ENCODE data around the gene RALGPS1. TPM values are rescaled to one million over a fixed set of nuclear protein-coding genes. Genes with fewer than 3 reads are reported as not detected.
A peak's percentile ranks its signal among the peaks of the same experiment; 100 is the strongest.

RALGPS1 gene
- total RNA-seq, 1 donor from 2014 or later, result 15.1 TPM

DNA sequence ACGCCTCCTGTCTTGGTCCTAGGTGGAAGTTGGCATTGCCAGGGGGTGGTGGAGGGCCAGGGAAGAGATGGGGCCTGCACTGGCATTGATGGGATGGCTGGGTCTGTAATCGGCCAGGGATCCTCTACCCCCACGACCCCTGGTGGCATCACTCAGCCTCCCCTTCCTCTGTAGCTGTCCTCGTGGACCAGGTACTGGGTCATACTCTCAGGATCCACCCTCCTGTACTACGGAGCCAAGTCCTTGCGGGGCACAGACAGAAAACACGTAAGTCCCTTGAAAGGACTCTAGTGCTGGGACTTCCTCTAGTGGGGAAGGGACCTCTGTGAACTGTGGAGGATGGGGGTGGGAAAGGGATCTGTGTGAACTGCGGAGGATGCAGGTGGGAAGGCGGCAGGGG lies 297.9 kb downstream of the RALGPS1 start:
- intact Hi-C loops (cut with DNase I), result no loop called here
- DNase-seq (ENCODE audit: low spot score), result no peak
- no peak for ATAC-seq

DNA sequence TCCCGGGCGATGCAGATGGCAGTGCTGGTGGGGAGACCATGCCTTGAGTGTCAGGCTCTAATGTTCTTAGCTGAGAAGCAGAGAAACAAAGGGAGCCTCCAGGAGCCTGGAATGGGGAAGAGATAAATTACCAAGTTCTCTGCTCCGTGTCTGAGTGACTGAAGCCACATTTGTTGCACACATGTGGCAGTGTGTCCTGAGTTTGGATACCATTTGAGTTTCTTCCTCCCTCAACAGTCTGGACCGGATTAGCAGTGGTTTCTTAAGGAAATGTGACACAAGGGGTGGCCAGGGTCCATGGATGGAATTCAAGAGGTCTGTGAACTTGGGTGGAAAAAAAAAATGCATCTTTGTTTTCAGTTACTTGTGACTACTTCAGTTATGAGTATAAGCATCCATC lies 299.3 kb downstream of the RALGPS1 start:
- ATAC-seq, result no peak
- intact Hi-C loops (cut with DNase I), result no loop called here

DNA sequence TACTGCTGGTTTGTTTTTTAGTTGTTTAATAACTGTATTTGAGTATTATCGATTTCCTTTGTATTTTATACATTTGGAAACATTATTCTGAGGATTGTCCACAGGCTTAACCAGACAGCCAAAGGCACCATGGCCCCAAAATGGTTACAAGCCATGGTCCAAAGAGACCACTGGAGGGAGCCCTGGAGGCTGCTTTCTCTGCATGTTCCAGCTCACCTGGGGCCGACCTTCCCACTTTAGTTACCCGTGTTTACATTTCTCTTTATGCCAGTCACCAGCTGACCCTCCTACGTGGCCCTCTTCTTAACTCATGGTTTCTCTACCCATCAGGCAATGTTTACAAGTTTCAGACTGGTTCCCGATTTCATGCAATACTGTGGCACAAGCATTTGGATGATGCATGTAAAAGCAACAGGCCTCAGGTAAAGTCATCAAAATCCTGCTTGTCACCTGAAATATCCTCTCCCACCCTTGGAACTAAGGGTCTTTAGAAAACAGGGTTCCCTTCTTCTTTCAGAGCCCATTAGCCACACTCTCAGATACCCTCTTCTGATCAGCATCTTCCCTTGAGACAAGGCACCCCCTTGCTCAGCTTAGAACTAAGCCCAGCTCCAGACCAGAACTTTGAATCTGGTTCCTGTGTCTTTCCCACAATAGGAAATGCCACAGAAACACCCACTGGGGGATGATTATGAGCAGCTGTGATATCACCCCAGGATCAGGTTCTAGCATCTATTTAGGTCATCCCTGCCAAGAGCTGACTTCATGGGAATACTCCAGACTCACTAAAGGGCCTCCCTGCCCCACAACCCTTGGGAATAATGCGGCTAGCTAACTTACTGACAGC lies 300.1 kb downstream of the RALGPS1 start:
- no peak for ATAC-seq

More for the DNA sequence above, 299.3 kb downstream of the RALGPS1 start:
- no peak for DNase-seq (ENCODE audit: low spot score)

GRCh38 chr9:127215268-127216209 lies 301.0 kb downstream of the RALGPS1 start:
- ATAC-seq, result no peak
- no peak for DNase-seq (ENCODE audit: low spot score)
- intact Hi-C loops (cut with DNase I), result no loop called here

More for the DNA sequence above, 300.1 kb downstream of the RALGPS1 start:
- intact Hi-C loops (cut with DNase I), result no loop called here
- no peak for DNase-seq (ENCODE audit: low spot score)

DNA sequence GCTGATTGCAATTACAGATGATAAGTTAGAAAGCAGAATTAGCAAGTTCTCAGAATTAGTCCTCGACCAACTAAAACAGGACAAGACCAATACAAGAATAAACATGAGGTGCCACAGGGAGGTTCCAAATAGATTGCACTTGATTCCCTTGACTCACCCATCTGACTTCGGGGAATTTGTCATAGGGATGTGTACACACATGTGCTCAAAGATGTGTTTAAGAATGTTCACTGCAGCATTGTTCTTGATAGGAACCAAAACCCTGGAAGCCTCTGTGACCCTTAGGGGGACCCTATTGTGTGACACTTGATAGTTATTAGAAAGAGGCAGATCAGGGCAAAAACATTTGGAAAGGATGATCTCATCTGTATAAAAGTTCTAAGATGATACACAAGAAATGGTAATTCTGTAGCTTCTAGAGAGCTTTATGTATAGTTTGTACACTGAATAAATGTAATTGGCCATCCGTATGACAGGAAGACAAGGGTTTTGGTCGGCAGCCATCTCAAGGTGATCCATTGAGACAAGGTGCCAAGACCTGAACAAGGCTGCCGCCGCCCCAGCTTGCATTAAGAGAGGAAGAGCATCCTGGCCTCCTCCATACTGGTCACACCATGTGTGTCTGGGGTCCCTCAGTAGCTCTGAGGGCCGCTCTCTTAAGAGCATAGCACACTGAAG lies 301.8 kb downstream of the RALGPS1 start:
- no peak for ATAC-seq
- no peak for DNase-seq (ENCODE audit: low spot score)
- intact Hi-C loops (cut with DNase I), result no loop called here

- DNase-seq (ENCODE audit: low spot score) (no peak), ATAC-seq (no peak)
- intact Hi-C loops (cut with DNase I), result no loop called here
Measured at GRCh38 chr9:127216888-127217217, 302.3 kb downstream of the RALGPS1 start.

DNA sequence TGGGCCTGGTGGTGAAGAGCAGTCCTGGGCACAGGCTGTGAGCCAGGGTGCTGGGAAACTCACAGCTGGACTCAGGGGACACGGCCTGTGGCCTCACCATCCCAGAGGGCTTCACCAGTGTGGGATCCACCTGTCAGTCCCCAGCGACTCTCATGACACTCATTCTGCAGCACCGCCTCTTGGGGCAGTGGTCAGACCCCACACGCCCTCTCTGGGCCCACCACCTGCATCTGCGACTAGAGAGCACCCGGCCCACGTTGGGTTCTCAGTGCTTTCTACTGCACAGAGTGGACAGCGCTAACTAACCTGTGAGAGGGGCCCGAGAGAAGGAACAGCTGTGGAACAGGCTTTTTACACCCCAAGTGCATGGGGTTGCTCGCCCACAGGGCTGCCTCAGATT lies 304.2 kb downstream of the RALGPS1 start:
- intact Hi-C loops (cut with DNase I), result no loop called here
- DNase-seq (ENCODE audit: low spot score) (no peak), ATAC-seq (no peak)

GRCh38 chr9:127219520-127219919 lies 304.9 kb downstream of the RALGPS1 start:
- ATAC-seq (no peak), DNase-seq (ENCODE audit: low spot score) (no peak)
- intact Hi-C loops (cut with DNase I), result no loop called here

DNA sequence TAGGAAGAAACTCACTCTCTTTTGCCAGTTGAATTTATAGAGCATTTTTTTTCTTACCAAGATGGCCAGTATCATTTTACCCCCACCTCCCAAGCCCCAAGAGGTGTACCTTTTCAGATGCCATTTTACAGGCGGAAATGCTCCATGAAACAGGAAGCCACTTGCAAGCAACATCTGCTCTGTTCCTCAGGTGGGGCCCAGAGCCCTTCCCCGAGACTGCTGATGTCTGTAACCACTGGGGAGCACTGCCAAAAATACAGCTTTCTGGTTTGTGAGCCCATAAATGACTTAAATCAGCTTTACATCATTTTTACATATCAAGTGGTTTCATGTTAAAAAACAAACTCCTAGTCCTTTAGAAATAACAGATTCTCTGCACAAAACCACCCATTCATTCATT lies 307.1 kb downstream of the RALGPS1 start:
- intact Hi-C loops (cut with DNase I), result no loop called here
- ATAC-seq (no peak), DNase-seq (ENCODE audit: low spot score) (no peak)

GRCh38 chr9:127222388-127223095 lies 308.0 kb downstream of the RALGPS1 start:
- no peak for ATAC-seq
- no peak for DNase-seq (ENCODE audit: low spot score)
- intact Hi-C loops (cut with DNase I), result no loop called here

DNA sequence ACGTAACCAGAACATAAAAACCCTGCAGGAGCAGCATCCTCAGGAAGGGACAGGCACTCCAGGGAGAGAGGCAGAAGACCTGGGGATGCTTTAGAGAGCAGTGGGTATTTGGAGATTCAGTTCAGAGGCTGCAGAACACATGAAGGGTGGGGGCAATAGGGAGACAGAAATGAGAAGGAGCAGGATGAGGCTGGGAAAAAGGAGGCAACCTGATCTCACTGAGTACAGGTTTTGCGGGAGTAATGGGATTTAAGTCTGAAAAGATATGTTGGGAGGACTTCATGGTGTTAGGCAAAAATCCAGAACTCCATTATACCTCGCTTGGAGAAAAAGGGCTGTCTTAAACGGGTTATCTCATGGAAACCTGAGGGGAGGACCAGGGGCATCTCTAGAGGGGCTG lies 308.7 kb downstream of the RALGPS1 start:
- no peak for ATAC-seq
- intact Hi-C loops (cut with DNase I), result no loop called here
- DNase-seq (ENCODE audit: low spot score), result no peak

DNA sequence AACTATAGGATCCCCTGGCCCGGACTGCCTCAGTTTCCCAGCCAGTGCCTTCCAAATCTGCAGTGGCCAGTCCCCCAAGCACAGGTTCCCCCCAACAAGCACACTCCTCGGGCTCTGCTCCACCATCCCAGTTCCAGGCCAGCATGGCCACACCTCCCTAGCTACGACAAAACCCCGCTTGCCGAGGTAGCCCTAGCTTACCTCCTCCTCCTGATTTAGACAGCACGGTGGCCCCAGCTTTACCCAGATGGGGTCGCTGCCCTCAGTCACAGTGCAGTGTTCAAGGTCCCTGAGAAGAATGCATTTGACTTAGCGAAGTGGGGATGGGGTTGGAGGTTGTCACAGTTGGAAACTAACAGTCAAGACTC lies 309.2 kb downstream of the RALGPS1 start:
- intact Hi-C loops (cut with DNase I), result no loop called here
- no peak for DNase-seq (ENCODE audit: low spot score)
- ATAC-seq, result no peak

DNA sequence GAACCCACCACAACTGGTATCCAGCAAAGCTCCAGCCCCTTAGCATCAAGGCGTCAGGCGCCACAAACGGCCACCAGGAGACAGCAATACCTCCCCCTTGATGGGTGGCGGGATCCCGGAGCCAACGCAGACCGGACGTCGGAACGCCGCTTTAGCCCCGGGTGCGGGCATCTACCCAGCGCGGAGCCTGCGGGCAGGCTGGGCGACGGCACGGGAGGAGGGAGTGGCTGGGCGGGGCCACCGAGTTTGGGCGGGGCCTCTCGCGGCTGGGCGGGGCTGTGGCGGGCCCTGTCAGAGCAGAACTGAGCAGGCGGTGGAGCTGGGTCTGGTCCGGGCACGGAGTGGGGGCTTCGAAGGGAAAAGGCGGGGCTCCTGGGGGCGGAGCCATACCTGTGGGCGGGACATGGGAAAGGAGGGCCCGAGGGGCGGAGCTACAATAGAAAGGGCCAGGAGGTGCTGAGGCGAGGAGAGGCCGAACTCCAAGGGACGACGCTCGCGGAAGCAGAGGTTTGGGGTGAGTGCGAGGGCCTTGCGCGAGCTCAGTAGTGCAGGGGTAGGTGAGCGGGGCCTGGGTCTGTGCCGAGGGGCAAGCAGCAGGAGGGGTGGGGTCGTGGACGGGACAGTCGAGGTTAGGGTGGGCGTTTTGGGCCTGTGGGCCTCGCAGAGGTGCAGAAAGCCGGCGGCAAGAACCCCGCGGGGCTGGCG lies 309.7 kb downstream of the RALGPS1 start:
- DNase-seq (ENCODE audit: low spot score), result peak; percentile 96
- intact Hi-C loops (cut with DNase I), result no loop called here
- ATAC-seq, result peak; percentile 91

- ATAC-seq (peak; percentile 91), DNase-seq (ENCODE audit: low spot score) (peak; percentile 99)
- intact Hi-C loops (cut with DNase I), result no loop called here
Measured at GRCh38 chr9:127224883-127225739, 310.5 kb downstream of the RALGPS1 start.

DNA sequence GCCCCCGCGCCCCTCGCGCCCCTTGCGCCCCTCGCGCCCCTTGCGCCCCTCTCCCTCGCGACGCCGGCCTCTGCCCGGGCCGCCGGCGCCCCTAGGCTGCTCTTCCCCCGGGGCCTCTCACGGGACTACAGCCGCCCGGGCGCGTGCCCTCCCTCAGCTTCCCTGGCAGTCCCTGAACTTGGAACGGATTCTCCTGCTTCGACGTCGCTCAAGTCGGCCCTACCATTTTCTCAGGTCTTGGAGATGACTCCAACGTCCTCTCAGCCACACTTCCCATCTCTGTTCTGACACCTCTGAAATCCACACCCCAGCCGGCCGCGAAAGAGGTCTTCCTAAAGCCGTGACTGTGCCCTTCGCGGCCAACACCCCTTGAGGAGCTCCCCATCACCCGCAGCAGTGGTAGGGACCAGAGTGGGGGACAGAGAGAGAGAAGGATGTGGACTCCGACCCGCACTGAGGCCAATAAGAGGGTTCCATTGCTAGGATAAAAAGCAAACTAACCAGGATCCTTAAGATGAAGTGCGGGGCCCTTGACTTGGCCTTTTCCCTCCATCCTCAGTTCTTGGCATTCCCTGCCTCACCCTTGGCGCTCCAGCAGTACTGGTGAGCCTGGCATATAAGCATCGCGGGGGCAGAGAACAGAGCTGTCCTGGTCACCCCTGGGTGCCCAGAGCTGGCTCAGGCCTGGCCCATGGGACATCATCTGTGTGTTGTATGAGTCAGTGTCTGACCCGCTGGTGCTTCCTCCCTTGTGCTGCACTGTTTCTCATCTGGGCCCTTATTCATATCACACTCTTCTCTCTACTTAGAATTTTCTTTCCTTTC lies 311.4 kb downstream of the RALGPS1 start:
- intact Hi-C loops (cut with DNase I), result no loop called here
- no peak for ATAC-seq
- DNase-seq (ENCODE audit: low spot score), result no peak

GRCh38 chr9:127229691-127230417 lies 315.3 kb downstream of the RALGPS1 start:
- intact Hi-C loops (cut with DNase I), result no loop called here
- DNase-seq (ENCODE audit: low spot score) (no peak), ATAC-seq (no peak)

Data from sciatic nerve (tissue), 2 donors.